ENCODE data around the gene PROK1.
A peak's percentile ranks its signal among the peaks of the same experiment; 100 is the strongest.

PROK1 gene

GRCh38 chr1:110462964-110463363 lies 12.0 kb downstream of the PROK1 start:
- H3K9me3 ChIP-seq (ENCODE audit: control extremely low read depth in 1 of 5, control insufficient read depth in 4 of 5, insufficient read depth in 2 of 5, low read depth in 1 of 5, low read length in 4 of 5) = no peaks in the 10 kb centered on the region
- H3K27me3 ChIP-seq (replicated peaks in 2 of 5; ENCODE audit: control insufficient read depth in 4 of 5, insufficient read depth in 5 of 5, low read length in 4 of 5) = peaks cover 0 to 2% (median 0%) of the 10 kb centered on the region in 5 experiments
- ChIA-PET POLR2A (interaction anchor here (0.6 kb wide), 1 partner anchor 18 kb away, joined by 3 read pairs; no protein-coding TSS in a partner anchor), CTCF (interaction anchor here (0.9 to 21.0 kb wide), 6 partner anchors 11 to 259 kb away, joined by 3 to 494 read pairs (median 76); partner anchors contain the start of genes KCNC4 and LAMTOR5)
- no peak overlapping the region for H3K27ac ChIP-seq (ENCODE audit: insufficient read depth in 1 of 2, low read depth in 1 of 2, low read length in 2 of 2, poor library complexity in 1 of 2, severe bottlenecking in 2 of 2)
- H3K4me3 ChIP-seq (ENCODE audit: control insufficient read depth in 1 of 7, extremely low read depth in 1 of 7, insufficient read depth in 4 of 7, low read depth in 2 of 7, low read length in 6 of 7) = no peak overlapping the region
- no peaks in the 10 kb centered on the region for H3K36me3 ChIP-seq (ENCODE audit: control insufficient read depth in 4 of 4, insufficient read depth in 4 of 4, low read length in 3 of 4)
- peak in 2 of 3 donors; percentile 16 to 21 for DNase-seq
- H3K4me1 ChIP-seq (ENCODE audit: control extremely low read depth in 1 of 4, control insufficient read depth in 4 of 4, insufficient read depth in 4 of 4, low read length in 3 of 4) = no peaks in the 10 kb centered on the region

GRCh38 chr1:110463725-110464124 lies 12.8 kb downstream of the PROK1 start:
- ChIA-PET CTCF (interaction anchor here (0.7 to 21.0 kb wide), 9 partner anchors 10 to 260 kb away, joined by 3 to 494 read pairs (median 3); partner anchors contain the start of genes KCNC4 and LAMTOR5), POLR2A (interaction anchor here (0.7 kb wide), 1 partner anchor 1508 kb away, joined by 7 read pairs; no protein-coding TSS in a partner anchor)
- no peaks in the 10 kb centered on the region for H3K9me3 ChIP-seq (ENCODE audit: control extremely low read depth in 1 of 5, control insufficient read depth in 4 of 5, insufficient read depth in 2 of 5, low read depth in 1 of 5, low read length in 4 of 5)
- H3K36me3 ChIP-seq (ENCODE audit: control insufficient read depth in 4 of 4, insufficient read depth in 4 of 4, low read length in 3 of 4) = no peaks in the 10 kb centered on the region
- no peak for DNase-seq
- H3K27ac ChIP-seq (ENCODE audit: insufficient read depth in 1 of 2, low read depth in 1 of 2, low read length in 2 of 2, poor library complexity in 1 of 2, severe bottlenecking in 2 of 2) = no peak overlapping the region
- H3K27me3 ChIP-seq (replicated peaks in 2 of 5; ENCODE audit: control insufficient read depth in 4 of 5, insufficient read depth in 5 of 5, low read length in 4 of 5) = peaks cover 0 to 2% (median 0%) of the 10 kb centered on the region in 5 experiments
- no peak overlapping the region for H3K4me3 ChIP-seq (ENCODE audit: control insufficient read depth in 1 of 7, extremely low read depth in 1 of 7, insufficient read depth in 4 of 7, low read depth in 2 of 7, low read length in 6 of 7)
- 96% methylated on average over 9 of the region's 9 CpGs for WGBS (ENCODE audit: insufficient coverage)
- no peaks in the 10 kb centered on the region for H3K4me1 ChIP-seq (ENCODE audit: control extremely low read depth in 1 of 4, control insufficient read depth in 4 of 4, insufficient read depth in 4 of 4, low read length in 3 of 4)

DNA sequence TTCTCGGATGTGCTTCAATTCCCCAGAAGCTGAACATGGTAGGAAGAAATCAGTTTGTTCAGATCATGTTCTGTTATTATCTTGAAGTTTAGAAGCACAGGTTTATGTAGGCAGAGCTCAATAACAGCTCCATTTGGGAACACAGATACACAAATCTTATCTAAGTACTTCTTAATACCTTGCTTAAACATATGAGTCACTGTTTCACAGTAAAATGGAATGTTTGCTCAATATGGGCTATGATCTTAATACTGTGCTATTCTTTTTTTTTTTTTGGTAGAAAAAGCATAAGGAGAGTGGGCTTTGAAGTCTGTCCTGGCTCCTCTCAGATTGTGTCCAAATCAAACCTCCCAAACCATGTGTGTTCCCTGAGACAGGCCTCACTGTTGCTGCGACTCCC lies 13.4 kb downstream of the PROK1 start:
- 93% methylated on average over 2 of the region's 2 CpGs for WGBS (ENCODE audit: insufficient coverage)
- CTCF ChIA-PET = interaction anchor here (0.7 to 21.0 kb wide), 9 partner anchors 9 to 260 kb away, joined by 3 to 494 read pairs (median 3); partner anchors contain the start of genes KCNC4 and LAMTOR5
- H3K27ac ChIP-seq (ENCODE audit: insufficient read depth in 1 of 2, low read depth in 1 of 2, low read length in 2 of 2, poor library complexity in 1 of 2, severe bottlenecking in 2 of 2) = no peak overlapping the region

GRCh38 chr1:110465038-110465813 lies 14.3 kb downstream of the PROK1 start:
- DNase-seq = no peak
- WGBS (ENCODE audit: insufficient coverage) = 86% methylated on average over 7 of the region's 7 CpGs
- no peaks in the 10 kb centered on the region for H3K9me3 ChIP-seq (ENCODE audit: control extremely low read depth in 1 of 5, control insufficient read depth in 4 of 5, insufficient read depth in 2 of 5, low read depth in 1 of 5, low read length in 4 of 5)

More for the DNA sequence above, 13.4 kb downstream of the PROK1 start:
- Histone ChIP-seq H3K9me3 (ENCODE audit: control extremely low read depth in 1 of 5, control insufficient read depth in 4 of 5, insufficient read depth in 2 of 5, low read depth in 1 of 5, low read length in 4 of 5) (no peaks in the 10 kb centered on the region), H3K4me3 (ENCODE audit: control insufficient read depth in 1 of 7, extremely low read depth in 1 of 7, insufficient read depth in 4 of 7, low read depth in 2 of 7, low read length in 6 of 7) (no peak overlapping the region), H3K36me3 (ENCODE audit: control insufficient read depth in 4 of 4, insufficient read depth in 4 of 4, low read length in 3 of 4) (no peaks in the 10 kb centered on the region), H3K4me1 (ENCODE audit: control extremely low read depth in 1 of 4, control insufficient read depth in 4 of 4, insufficient read depth in 4 of 4, low read length in 3 of 4) (no peaks in the 10 kb centered on the region), H3K27me3 (replicated peaks in 2 of 5; ENCODE audit: control insufficient read depth in 4 of 5, insufficient read depth in 5 of 5, low read length in 4 of 5) (peaks cover 0 to 2% (median 0%) of the 10 kb centered on the region in 5 experiments)
- DNase-seq = no peak
- POLR2A ChIA-PET = interaction anchor here (0.7 kb wide), 1 partner anchor 1508 kb away, joined by 7 read pairs; no protein-coding TSS in a partner anchor

DNA sequence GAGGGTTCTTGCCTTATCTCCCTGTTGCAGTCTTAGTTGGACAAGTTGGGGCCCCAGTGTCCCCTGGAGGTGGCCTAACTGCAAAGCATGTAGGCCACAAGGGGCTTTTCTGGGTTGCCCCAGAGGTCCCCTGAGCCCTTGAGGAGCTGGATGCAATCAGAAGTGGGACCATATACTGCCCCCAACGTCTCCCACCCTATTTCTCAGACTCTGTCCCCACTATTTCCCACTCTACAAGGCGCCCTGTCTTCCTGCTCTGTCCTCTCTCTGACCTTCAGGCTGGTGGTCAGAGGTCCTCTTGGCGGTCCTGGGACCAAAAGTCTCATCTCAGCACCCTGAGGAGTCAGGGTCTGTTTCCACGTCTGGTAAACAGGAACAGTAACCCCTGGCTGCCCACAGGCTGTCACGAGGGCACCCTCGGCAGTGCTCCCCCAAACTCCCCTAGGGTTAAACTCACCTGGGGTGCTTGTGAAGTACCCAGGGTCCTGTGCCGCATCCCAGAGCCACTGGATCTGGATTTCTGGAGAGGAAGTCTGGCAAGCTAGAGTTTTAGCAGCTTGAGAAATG lies 14.9 kb downstream of the PROK1 start:
- no peaks in the 10 kb centered on the region for H3K36me3 ChIP-seq (ENCODE audit: control insufficient read depth in 4 of 4, insufficient read depth in 4 of 4, low read length in 3 of 4)
- 92% methylated on average over 7 of the region's 7 CpGs for WGBS (ENCODE audit: insufficient coverage)
- ChIA-PET POLR2A (no interaction called here), CTCF (interaction anchor here (0.9 to 21.0 kb wide), 5 partner anchors 13 to 263 kb away, joined by 3 to 494 read pairs (median 4); partner anchors contain the start of gene LAMTOR5)
- peak in 1 of 3 donors; percentile 9 for DNase-seq
- H3K4me1 ChIP-seq (ENCODE audit: control extremely low read depth in 1 of 4, control insufficient read depth in 4 of 4, insufficient read depth in 4 of 4, low read length in 3 of 4) = no peaks in the 10 kb centered on the region
- no peak overlapping the region for H3K4me3 ChIP-seq (ENCODE audit: control insufficient read depth in 1 of 7, extremely low read depth in 1 of 7, insufficient read depth in 4 of 7, low read depth in 2 of 7, low read length in 6 of 7)
- H3K9me3 ChIP-seq (ENCODE audit: control extremely low read depth in 1 of 5, control insufficient read depth in 4 of 5, insufficient read depth in 2 of 5, low read depth in 1 of 5, low read length in 4 of 5) = no peaks in the 10 kb centered on the region
- peaks cover 0 to 2% (median under 1%) of the 10 kb centered on the region in 5 experiments for H3K27me3 ChIP-seq (replicated peaks in 2 of 5; ENCODE audit: control insufficient read depth in 4 of 5, insufficient read depth in 5 of 5, low read length in 4 of 5)
- H3K27ac ChIP-seq (ENCODE audit: insufficient read depth in 1 of 2, low read depth in 1 of 2, low read length in 2 of 2, poor library complexity in 1 of 2, severe bottlenecking in 2 of 2) = no peak overlapping the region

More at GRCh38 chr1:110465038-110465813, 14.3 kb downstream of the PROK1 start:
- no peak overlapping the region for H3K27ac ChIP-seq (ENCODE audit: insufficient read depth in 1 of 2, low read depth in 1 of 2, low read length in 2 of 2, poor library complexity in 1 of 2, severe bottlenecking in 2 of 2)
- POLR2A ChIA-PET = no interaction called here
- no peaks in the 10 kb centered on the region for H3K36me3 ChIP-seq (ENCODE audit: control insufficient read depth in 4 of 4, insufficient read depth in 4 of 4, low read length in 3 of 4)
- no peaks in the 10 kb centered on the region for H3K4me1 ChIP-seq (ENCODE audit: control extremely low read depth in 1 of 4, control insufficient read depth in 4 of 4, insufficient read depth in 4 of 4, low read length in 3 of 4)
- CTCF ChIA-PET = interaction anchor here (0.9 to 21.0 kb wide), 5 partner anchors 14 to 263 kb away, joined by 3 to 494 read pairs (median 4); partner anchors contain the start of gene LAMTOR5
- peaks cover 0 to 2% (median 0%) of the 10 kb centered on the region in 5 experiments for H3K27me3 ChIP-seq (replicated peaks in 2 of 5; ENCODE audit: control insufficient read depth in 4 of 5, insufficient read depth in 5 of 5, low read length in 4 of 5)
- H3K4me3 ChIP-seq (ENCODE audit: control insufficient read depth in 1 of 7, extremely low read depth in 1 of 7, insufficient read depth in 4 of 7, low read depth in 2 of 7, low read length in 6 of 7) = no peak overlapping the region

DNA sequence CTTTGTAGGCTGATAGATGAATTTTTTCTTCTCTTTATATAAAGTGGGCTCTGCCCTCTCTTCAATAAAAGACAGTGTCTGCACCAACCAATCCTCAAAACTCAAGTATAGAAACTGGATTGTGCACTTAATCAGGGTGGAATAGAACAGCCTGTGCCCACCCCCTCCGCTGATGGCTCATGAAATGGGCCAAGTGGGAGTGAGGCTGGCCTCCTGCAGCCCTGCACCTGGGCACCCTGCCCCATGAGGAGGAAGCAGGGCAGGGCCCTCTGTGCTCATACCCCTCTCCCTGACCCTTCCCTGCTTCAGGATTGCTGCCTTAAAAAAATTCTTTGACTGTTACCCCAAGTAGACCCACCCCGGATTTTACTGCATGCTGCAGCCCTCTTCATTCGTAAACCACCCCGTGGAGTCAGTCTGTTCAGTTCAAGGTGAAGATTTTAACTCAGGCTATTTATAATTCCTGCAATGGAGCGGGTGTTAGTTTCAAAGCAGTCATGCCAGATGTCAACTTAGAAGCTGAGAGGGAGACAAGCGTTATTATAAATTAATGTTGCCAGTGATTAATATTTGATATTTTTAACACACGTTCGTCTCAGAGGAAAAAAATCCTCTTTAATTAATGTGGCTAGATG lies 15.8 kb downstream of the PROK1 start:
- no peak overlapping the region for H3K27ac ChIP-seq (ENCODE audit: insufficient read depth in 1 of 2, low read depth in 1 of 2, low read length in 2 of 2, poor library complexity in 1 of 2, severe bottlenecking in 2 of 2)
- H3K4me3 ChIP-seq (ENCODE audit: control insufficient read depth in 1 of 7, extremely low read depth in 1 of 7, insufficient read depth in 4 of 7, low read depth in 2 of 7, low read length in 6 of 7) = no peak overlapping the region
- CTCF ChIA-PET = interaction anchor here (1.2 to 21.0 kb wide), 8 partner anchors 9 to 259 kb away, joined by 3 to 494 read pairs (median 4); partner anchors contain the start of gene LAMTOR5
- H3K9me3 ChIP-seq (ENCODE audit: control extremely low read depth in 1 of 5, control insufficient read depth in 4 of 5, insufficient read depth in 2 of 5, low read depth in 1 of 5, low read length in 4 of 5) = no peaks in the 10 kb centered on the region
- DNase-seq = no peak
- H3K4me1 ChIP-seq (ENCODE audit: control extremely low read depth in 1 of 4, control insufficient read depth in 4 of 4, insufficient read depth in 4 of 4, low read length in 3 of 4) = no peaks in the 10 kb centered on the region
- H3K36me3 ChIP-seq (ENCODE audit: control insufficient read depth in 4 of 4, insufficient read depth in 4 of 4, low read length in 3 of 4) = no peaks in the 10 kb centered on the region
- POLR2A ChIA-PET = no interaction called here
- WGBS (ENCODE audit: insufficient coverage) = 97% methylated on average over 6 of the region's 8 CpGs
- H3K27me3 ChIP-seq (replicated peaks in 2 of 5; ENCODE audit: control insufficient read depth in 4 of 5, insufficient read depth in 5 of 5, low read length in 4 of 5) = peaks cover 0 to 4% (median 2%) of the 10 kb centered on the region in 5 experiments
